Measurements from ENCODE around the gene MAPK6. TPM values are rescaled to one million over a fixed set of nuclear protein-coding genes. Genes with fewer than 3 reads are reported as not detected.

Gene MAPK6
- total and polyA plus RNA-seq, 2 of the 8 experiments (the other 6 are each of a cell fraction or from before 2014, with no cell fraction given), result 22.6 to 108 TPM

DNA sequence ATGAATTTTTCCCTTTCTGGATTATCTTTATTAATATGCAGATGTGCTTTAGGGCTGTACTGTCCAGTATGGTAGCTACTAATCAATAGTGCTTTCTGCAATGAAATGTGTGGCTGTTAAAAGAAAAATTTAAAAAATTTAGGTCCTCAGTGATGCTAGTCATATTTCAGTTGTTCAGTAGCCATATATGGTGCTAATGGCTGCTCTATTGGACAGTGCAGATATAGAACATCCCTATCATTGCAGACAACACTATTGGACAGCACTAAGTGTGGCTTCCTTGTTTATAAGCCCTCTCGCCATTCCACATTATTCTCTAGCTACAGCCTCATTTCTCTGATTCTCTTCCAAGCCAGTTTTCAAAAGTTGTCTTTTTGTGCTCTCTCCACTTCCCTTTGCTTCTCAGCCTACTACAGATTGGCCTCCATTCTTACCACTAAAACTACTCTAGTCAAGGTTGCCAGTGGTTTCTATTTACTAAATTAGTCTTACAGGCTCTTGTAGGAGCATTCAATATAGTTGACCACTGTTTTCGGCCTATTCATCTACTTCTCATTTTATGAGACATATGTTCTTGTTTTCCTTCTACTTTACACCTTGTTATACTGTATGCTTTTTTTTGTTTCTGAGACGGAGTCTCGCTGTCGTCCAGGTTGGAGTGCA, 9.5 kb downstream of the MAPK6 start:
- H3K27ac ChIP-seq (ENCODE audit: low read depth, low read length), result no peak overlapping the region
- H3K4me1 ChIP-seq (replicated peaks in 1 of 4; ENCODE audit: control insufficient read depth in 3 of 4, insufficient read depth in 4 of 4, low read length in 3 of 4), result peaks cover 0 to 5% (median under 1%) of the 10 kb centered on the region in 4 experiments; a peak in 1 of 7 replicates
- TF ChIP-seq TEAD4 (IDR thresholded peaks at IDR 0.05; ENCODE audit: low read depth, low read length) (no peak), TCF12 (IDR thresholded peaks at IDR 0.05; ENCODE audit: low read depth, low read length) (no peak), RNF2 (IDR thresholded peaks at IDR 0.05; ENCODE audit: borderline replicate concordance, low read depth, low read length, missing control alignments, poor library complexity, severe bottlenecking) (no peak), FOSL1 (IDR thresholded peaks at IDR 0.05; ENCODE audit: insufficient read depth, low read depth, low read length) (no peak), SRF (IDR thresholded peaks at IDR 0.05; ENCODE audit: low read depth, low read length) (no peak), RFX5 (IDR thresholded peaks at IDR 0.05; ENCODE audit: borderline replicate concordance, low read depth, low read length) (no peak)
- no peak overlapping the region for H3K4me3 ChIP-seq (ENCODE audit: extremely low read depth in 1 of 4, insufficient read depth in 2 of 4, low read depth in 3 of 4, low read length in 4 of 4)
- peaks cover 37 to 96% of the 10 kb centered on the region in 2 experiments for H3K79me2 ChIP-seq (ENCODE audit: control insufficient read depth in 1 of 2, insufficient read depth in 2 of 2, low read length in 2 of 2)
- H3K56ac ChIP-seq (replicated peaks; ENCODE audit: insufficient read length, low read depth, low read length), result no peak overlapping the region
- H2BK5ac ChIP-seq (ENCODE audit: low read depth, low read length), result no peak overlapping the region
- H3K79me1 ChIP-seq (ENCODE audit: low read depth, low read length), result peaks cover 7% of the 10 kb centered on the region
- H4K91ac ChIP-seq (replicated peaks; ENCODE audit: insufficient read length, low read length), result no peak overlapping the region
- peaks cover 0 to 12% of the 10 kb centered on the region in 2 experiments for H4K20me1 ChIP-seq (replicated peaks in 1 of 2; ENCODE audit: control insufficient read depth in 1 of 2, insufficient read depth in 2 of 2, low read length in 2 of 2)
- H3K18ac ChIP-seq (ENCODE audit: extremely low read depth, low read length), result no peak overlapping the region
- no peak overlapping the region for H4K5ac ChIP-seq (ENCODE audit: insufficient read length, low read depth, low read length)
- DNase-seq (ENCODE audit: low read depth in 1 of 2, low spot score in 2 of 2) (no peak), FAIRE-seq (no peak)
- H2BK15ac ChIP-seq (ENCODE audit: low read length), result no peak overlapping the region
- H2AFZ ChIP-seq (ENCODE audit: low read length), result no peak overlapping the region
- H3K36me3 ChIP-seq (ENCODE audit: control insufficient read depth in 2 of 4, insufficient read depth in 4 of 4, low read length in 3 of 4), result no peaks in the 10 kb centered on the region
- H3K4me2 ChIP-seq (ENCODE audit: insufficient read depth in 1 of 2, low read depth in 2 of 2, low read length in 2 of 2), result no peak overlapping the region
- no peaks in the 10 kb centered on the region for H3K9me3 ChIP-seq (ENCODE audit: insufficient read depth in 2 of 2, low read depth in 1 of 2, low read length in 1 of 2)
- ChIA-PET POLR2A (ENCODE audit: partially characterized antibody) (interaction anchor here (0.8 to 1.8 kb wide), 4 partner anchors 8 to 57 kb away, joined by 4 to 21 read pairs (median 6); partner anchors contain the start of gene LEO1), CTCF (ENCODE audit: partially characterized antibody) (interaction anchor here (0.6 to 2.1 kb wide), 3 partner anchors 8 to 156 kb away, joined by 3 to 8 read pairs (median 4); no protein-coding TSS in a partner anchor)
- 91% methylated on average over 5 of the region's 5 CpGs; no CpG with 5 or more reads in 1 of the 2 experiments for WGBS, 2 experiments (ENCODE audit: extremely low coverage in 1 of 2, insufficient coverage in 1 of 2, insufficient read length in 1 of 2, insufficient replicate concordance in 2 of 2, low coverage in 1 of 2, low lambda C conversion rate in 2 of 2, missing lambda C conversion rate in 1 of 2)
- H2BK120ac ChIP-seq (replicated peaks; ENCODE audit: low read depth, low read length), result no peak overlapping the region
- H3K23ac ChIP-seq (ENCODE audit: insufficient read length), result no peak overlapping the region
- no peak overlapping the region for H3K4ac ChIP-seq (replicated peaks; ENCODE audit: insufficient read length, low read depth, low read length)
- no peak overlapping the region for H3K14ac ChIP-seq (ENCODE audit: insufficient read length)
- no peak overlapping the region for H2BK12ac ChIP-seq (ENCODE audit: low read depth, low read length)
- no peaks in the 10 kb centered on the region for H3K23me2 ChIP-seq (ENCODE audit: low read depth, low read length)
- no peak overlapping the region for H4K8ac ChIP-seq (ENCODE audit: extremely low read depth, insufficient read depth, low read length)
- H2AK5ac ChIP-seq (ENCODE audit: low read depth, low read length), result no peak overlapping the region
- no peak overlapping the region for H2BK20ac ChIP-seq (ENCODE audit: low read length)
- no peak overlapping the region for H3K9ac ChIP-seq (replicated peaks in 1 of 4; ENCODE audit: extremely low read depth in 1 of 4, low read depth in 3 of 4, low read length in 3 of 4)
- no peaks in the 10 kb centered on the region for H3K27me3 ChIP-seq (replicated peaks in 1 of 4; ENCODE audit: control insufficient read depth in 3 of 4, extremely low read depth in 1 of 4, insufficient read depth in 3 of 4, low read length in 3 of 4)

Data from H1 (cell line).